GM19238 (cell line): ENCODE measurements around the gene LMO3.
"Not testable (repeated sequence)": the region's sequence is repeated elsewhere in the genome, so short reads cannot be mapped to it uniquely, and the experiment has no call there.

ENCODE experiments used
- DNase-seq: peaks from one replicate; pipeline ENCODE4 v3.0.0; 2011; ENCODE audit warnings: low spot score; ENCODE audit not compliant: insufficient read length

The LMO3 gene

GRCh38 chr12:16552301-16552700 lies 53.7 kb downstream of the LMO3 start:
- no peak for DNase-seq

- no peak for DNase-seq
Observed at GRCh38 chr12:16545836-16546235, 60.1 kb downstream of the LMO3 start.

GRCh38 chr12:16542586-16542985 lies 63.4 kb downstream of the LMO3 start:
- DNase-seq = no peak

GRCh38 chr12:16537652-16538051 lies 68.3 kb downstream of the LMO3 start:
- not testable (repeated sequence) for DNase-seq

- no peak for DNase-seq
Observed at GRCh38 chr12:16531621-16532020, 74.3 kb downstream of the LMO3 start.

- DNase-seq = no peak
Observed at GRCh38 chr12:16530268-16530850, 75.6 kb downstream of the LMO3 start.

- DNase-seq = no peak
Observed at GRCh38 chr12:16526693-16527092, 79.3 kb downstream of the LMO3 start.

- DNase-seq = no peak
Observed at GRCh38 chr12:16524378-16524777, 81.6 kb downstream of the LMO3 start.

GRCh38 chr12:16523951-16524331 lies 82.0 kb downstream of the LMO3 start:
- DNase-seq = no peak

GRCh38 chr12:16523284-16523950 lies 82.5 kb downstream of the LMO3 start:
- DNase-seq = no peak

GRCh38 chr12:16520328-16520727 lies 85.6 kb downstream of the LMO3 start:
- DNase-seq = no peak

- DNase-seq = no peak
Observed at GRCh38 chr12:16515666-16516065, 90.3 kb downstream of the LMO3 start.

- no peak for DNase-seq
Observed at GRCh38 chr12:16513231-16513630, 92.7 kb downstream of the LMO3 start.

- DNase-seq = no peak
Observed at GRCh38 chr12:16509411-16509810, 96.6 kb downstream of the LMO3 start.

- no peak for DNase-seq
Observed at GRCh38 chr12:16506394-16506793, 99.6 kb downstream of the LMO3 start.

GRCh38 chr12:16504200-16504599 lies 101.8 kb downstream of the LMO3 start:
- DNase-seq = no peak

- no peak for DNase-seq
Observed at GRCh38 chr12:16499611-16500010, 106.4 kb downstream of the LMO3 start.
